Osteocyte (in vitro differentiated cells): ENCODE measurements around the gene CCNB1IP1. TPM values are rescaled to one million over a fixed set of nuclear protein-coding genes. Genes with fewer than 3 reads are reported as not detected.

Experiments
- DNase-seq: peaks from one replicate; pipeline ENCODE4 v3.0.0; 2021; ENCODE audit warnings: mixed read lengths; ENCODE audit not compliant: unreplicated experiment; ENCODE audit errors: extremely low spot score
- H3K27ac Mint-ChIP-seq: one replicate; pipeline ENCODE4 v1.8.0; 2021; ENCODE audit warnings: mild to moderate bottlenecking, mixed read lengths; ENCODE audit not compliant: unreplicated experiment
- H3K27me3 Mint-ChIP-seq: one replicate; pipeline ENCODE4 v1.8.0; 2021; ENCODE audit warnings: mixed read lengths; ENCODE audit not compliant: unreplicated experiment
- H3K36me3 Mint-ChIP-seq: one replicate; pipeline ENCODE4 v1.8.0; 2021; ENCODE audit warnings: mixed read lengths; ENCODE audit not compliant: unreplicated experiment
- H3K4me1 Mint-ChIP-seq: one replicate; pipeline ENCODE4 v1.8.0; 2021; ENCODE audit warnings: mixed read lengths; ENCODE audit not compliant: unreplicated experiment
- H3K4me3 Mint-ChIP-seq: one replicate; pipeline ENCODE4 v1.8.0; 2021; ENCODE audit warnings: mild to moderate bottlenecking, moderate library complexity, mixed read lengths; ENCODE audit not compliant: unreplicated experiment
- H3K9me3 Mint-ChIP-seq: one replicate; pipeline ENCODE4 v1.8.0; 2021; ENCODE audit warnings: mixed read lengths; ENCODE audit not compliant: unreplicated experiment
- CTCF ChIP-seq: fragments of 200-600 bp; sonication (generic); IDR thresholded peaks from 2 replicates; pipeline ENCODE4 v1.5.0; 2021; ENCODE audit warnings: antibody characterized with exemption, mild to moderate bottlenecking, moderate library complexity
- total RNA-seq: library from RNA; stranded (reverse); gene quantifications from 2 replicates; pipeline ENCODE4 v1.2.1, GENCODE V29; 2021

Gene CCNB1IP1
- total RNA-seq, 1 donor from 2014 or later, result 49.6 TPM

- H3K4me3 Mint-ChIP-seq, result no peak overlapping the region
- no peaks in the 10 kb centered on the region for H3K9me3 Mint-ChIP-seq
- no peaks in the 10 kb centered on the region for H3K27me3 Mint-ChIP-seq
Observed at GRCh38 chr14:20356422-20356821, 23.3 kb upstream of the CCNB1IP1 start.

GRCh38 chr14:20350860-20351259, 17.8 kb upstream of the CCNB1IP1 start:
- Mint-ChIP-seq H3K4me3 (no peak overlapping the region), H3K4me1 (no peaks in the 10 kb centered on the region), H3K27ac (no peak overlapping the region), H3K9me3 (no peaks in the 10 kb centered on the region), H3K27me3 (no peaks in the 10 kb centered on the region), H3K36me3 (peaks cover 34% of the 10 kb centered on the region)
- TF ChIP-seq CTCF, result peak; percentile 43
- no peak for DNase-seq

More at GRCh38 chr14:20356422-20356821, 23.3 kb upstream of the CCNB1IP1 start:
- DNase-seq, result no peak
- H3K36me3 Mint-ChIP-seq, result peaks cover 48% of the 10 kb centered on the region
- H3K27ac Mint-ChIP-seq, result peak overlapping the region; percentile 9
- H3K4me1 Mint-ChIP-seq, result no peaks in the 10 kb centered on the region
- TF ChIP-seq CTCF, result no peak

GRCh38 chr14:20350282-20350681, 17.2 kb upstream of the CCNB1IP1 start:
- no peak for DNase-seq
- H3K36me3 Mint-ChIP-seq, result peaks cover 35% of the 10 kb centered on the region
- no peaks in the 10 kb centered on the region for H3K4me1 Mint-ChIP-seq
- H3K27ac Mint-ChIP-seq, result no peak overlapping the region
- H3K4me3 Mint-ChIP-seq, result no peak overlapping the region
- H3K27me3 Mint-ChIP-seq, result no peaks in the 10 kb centered on the region
- no peak for TF ChIP-seq CTCF
- H3K9me3 Mint-ChIP-seq, result no peaks in the 10 kb centered on the region

- TF ChIP-seq CTCF, result no peak
- no peak for DNase-seq
- no peaks in the 10 kb centered on the region for H3K9me3 Mint-ChIP-seq
- no peaks in the 10 kb centered on the region for H3K27me3 Mint-ChIP-seq
- H3K4me3 Mint-ChIP-seq, result no peak overlapping the region
- peaks cover 21% of the 10 kb centered on the region for H3K36me3 Mint-ChIP-seq
- H3K27ac Mint-ChIP-seq, result no peak overlapping the region
- H3K4me1 Mint-ChIP-seq, result peaks cover 9% of the 10 kb centered on the region
Observed at GRCh38 chr14:20347747-20348146, 14.7 kb upstream of the CCNB1IP1 start.

- Mint-ChIP-seq H3K4me1 (peaks cover 9% of the 10 kb centered on the region), H3K4me3 (no peak overlapping the region), H3K36me3 (peaks cover 19% of the 10 kb centered on the region), H3K27me3 (no peaks in the 10 kb centered on the region), H3K27ac (no peak overlapping the region), H3K9me3 (no peaks in the 10 kb centered on the region)
- no peak for DNase-seq
- no peak for TF ChIP-seq CTCF
Observed at GRCh38 chr14:20346713-20347112, 13.6 kb upstream of the CCNB1IP1 start.
